ENCODE measurements around the gene CDS2. TPM values are rescaled to one million over a fixed set of nuclear protein-coding genes. Genes with fewer than 3 reads are reported as not detected.

The CDS2 gene
- 6.9 and 14.4 TPM in 2 replicates for total RNA-seq

GRCh38 chr20:5126512-5127203, at the start of gene CDS2:
Gene CDS2, plus strand, starts transcription at chr20:5127008. Its CDS starts 85 bp downstream, at chr20:5127093.

GRCh38 chr20:5119435-5120184, 7.2 kb upstream of the CDS2 start, which contains the start of gene PCNA:
Gene PCNA, minus strand, starts transcription at chr20:5119958. Its CDS starts 160 bp downstream, at chr20:5119798.

Other genes with a start within 250 kb of the CDS2 start
- gene SLC23A2, start 125.5 kb upstream of the CDS2 start, total RNA-seq = 9.1 and 10.2 TPM in 2 replicates
- 87.7 and 135 TPM in 2 replicates for gene TMEM230, start 13.9 kb upstream of the CDS2 start, total RNA-seq
- gene PCNA, start 7.0 kb upstream of the CDS2 start, total RNA-seq = 43.3 and 59.5 TPM in 2 replicates
- not detected in 2 replicates for gene PROKR2, start 189.9 kb downstream of the CDS2 start, total RNA-seq